Stimulated activated naive CD4-positive, alpha-beta T cell (primary cell): ENCODE measurements around the gene GBF1.

Experiments used
- DNase-seq, 6 experiments: peaks; one replicate each; lab custom pipeline; 2025; lab: John Stamatoyannopoulos, UW

GBF1 gene

GRCh38 chr10:102395400-102396316, 150.3 kb downstream of the GBF1 start, which contains the start of gene NFKB2:
Gene NFKB2 (plus strand): TSS chr10:102395705. CDS start chr10:102395960, 255 bp downstream.
- peak; percentile 83 to 93 (median 90) for DNase-seq

- no peak for DNase-seq
These were observed 151.0 kb downstream of the GBF1 start for GRCh38 chr10:102396317-102396650.

GRCh38 chr10:102396730-102397151, 151.4 kb downstream of the GBF1 start:
- no peak for DNase-seq

- no peak for DNase-seq
These were observed 152.2 kb downstream of the GBF1 start for GRCh38 chr10:102397222-102398171.

GRCh38 chr10:102398172-102399020, 153.1 kb downstream of the GBF1 start:
- peak in 2 of 6 experiments; percentile 11 to 29 for DNase-seq

- DNase-seq = peak; percentile 70 to 89 (median 83)
These were observed 154.1 kb downstream of the GBF1 start for GRCh38 chr10:102399217-102400021.

- DNase-seq = no peak
These were observed 154.7 kb downstream of the GBF1 start for GRCh38 chr10:102400076-102400475.

- no peak for DNase-seq
These were observed 155.4 kb downstream of the GBF1 start for GRCh38 chr10:102400598-102401341.

- DNase-seq = no peak
These were observed 156.0 kb downstream of the GBF1 start for GRCh38 chr10:102401342-102401654.

GRCh38 chr10:102401735-102402511, 156.6 kb downstream of the GBF1 start:
- no peak for DNase-seq

GRCh38 chr10:102402512-102402896, 157.2 kb downstream of the GBF1 start:
- no peak for DNase-seq

- no peak for DNase-seq
These were observed 157.8 kb downstream of the GBF1 start for GRCh38 chr10:102403115-102403514.

- peak in 1 of 6 experiments; percentile 29 for DNase-seq
These were observed 159.2 kb downstream of the GBF1 start for GRCh38 chr10:102404361-102405107.

- DNase-seq = no peak
These were observed 159.8 kb downstream of the GBF1 start for GRCh38 chr10:102405108-102405571.

GRCh38 chr10:102405632-102406031, 160.3 kb downstream of the GBF1 start:
- no peak for DNase-seq

- no peak for DNase-seq
These were observed 161.5 kb downstream of the GBF1 start for GRCh38 chr10:102406815-102407214.

- no peak for DNase-seq
These were observed 162.2 kb downstream of the GBF1 start for GRCh38 chr10:102407425-102408130.
